ENCODE measurements around the gene PRKG1.

PRKG1 gene

GRCh38 chr10:51462076-51462779, 387.9 kb downstream of the PRKG1 start:
- H3K79me2 ChIP-seq (ENCODE audit: insufficient read depth, low read length): no peaks in the 10 kb centered on the region
- no peak overlapping the region for H3K9ac ChIP-seq (ENCODE audit: low read depth, low read length, poor library complexity, severe bottlenecking)
- no peak overlapping the region for H2AFZ ChIP-seq (ENCODE audit: low read length)
- no peak overlapping the region for H3K4me2 ChIP-seq (ENCODE audit: low read depth, low read length, poor library complexity, severe bottlenecking)
- H3F3A ChIP-seq (ENCODE audit: low read depth): no peaks in the 10 kb centered on the region
- H3K9me2 ChIP-seq (replicated peaks; ENCODE audit: low read depth, low read length): no peaks in the 10 kb centered on the region
- H3K36me3 ChIP-seq (ENCODE audit: insufficient read depth, low read length): no peaks in the 10 kb centered on the region
- no peak overlapping the region for H3K4me3 ChIP-seq (ENCODE audit: low read length, poor library complexity, severe bottlenecking)
- no peaks in the 10 kb centered on the region for H3K9me3 ChIP-seq (ENCODE audit: insufficient read depth, low read depth, low read length)
- no peak for TF ChIP-seq EZH2phosphoT487 (IDR thresholded peaks at IDR 0.05; ENCODE audit: borderline replicate concordance)
- no peak for TF ChIP-seq CTCF (conservative IDR thresholded peaks at IDR 0.05; ENCODE audit: low read length)
- no peaks in the 10 kb centered on the region for H3K4me1 ChIP-seq (ENCODE audit: insufficient read depth, low read length, poor library complexity, severe bottlenecking)
- H3K27me3 ChIP-seq (ENCODE audit: insufficient read depth, low read length, poor library complexity, severe bottlenecking): no peaks in the 10 kb centered on the region
- no peaks in the 10 kb centered on the region for H4K20me1 ChIP-seq (ENCODE audit: insufficient read depth, low read length, poor library complexity, severe bottlenecking)

- Histone ChIP-seq H4K20me1 (ENCODE audit: insufficient read depth, low read length, poor library complexity, severe bottlenecking) (no peaks in the 10 kb centered on the region), H3K4me2 (ENCODE audit: low read depth, low read length, poor library complexity, severe bottlenecking) (no peak overlapping the region), H3F3A (ENCODE audit: low read depth) (no peaks in the 10 kb centered on the region), H3K4me3 (ENCODE audit: low read length, poor library complexity, severe bottlenecking) (no peak overlapping the region), H3K27me3 (ENCODE audit: insufficient read depth, low read length, poor library complexity, severe bottlenecking) (no peaks in the 10 kb centered on the region), H3K9me2 (replicated peaks; ENCODE audit: low read depth, low read length) (no peaks in the 10 kb centered on the region), H3K9me3 (ENCODE audit: insufficient read depth, low read depth, low read length) (no peaks in the 10 kb centered on the region), H3K9ac (ENCODE audit: low read depth, low read length, poor library complexity, severe bottlenecking) (no peak overlapping the region), H3K4me1 (ENCODE audit: insufficient read depth, low read length, poor library complexity, severe bottlenecking) (no peaks in the 10 kb centered on the region), H2AFZ (ENCODE audit: low read length) (no peak overlapping the region), H3K79me2 (ENCODE audit: insufficient read depth, low read length) (no peaks in the 10 kb centered on the region), H3K36me3 (ENCODE audit: insufficient read depth, low read length) (no peaks in the 10 kb centered on the region)
- no peak for TF ChIP-seq CTCF (conservative IDR thresholded peaks at IDR 0.05; ENCODE audit: low read length)
These were observed 394.1 kb downstream of the PRKG1 start for GRCh38 chr10:51468424-51468823.

- H3K4me3 ChIP-seq (ENCODE audit: low read length, poor library complexity, severe bottlenecking): no peak overlapping the region
- H3K79me2 ChIP-seq (ENCODE audit: insufficient read depth, low read length): no peaks in the 10 kb centered on the region
- H3K9me3 ChIP-seq (ENCODE audit: insufficient read depth, low read depth, low read length): no peaks in the 10 kb centered on the region
- no peaks in the 10 kb centered on the region for H3K36me3 ChIP-seq (ENCODE audit: insufficient read depth, low read length)
- H4K20me1 ChIP-seq (ENCODE audit: insufficient read depth, low read length, poor library complexity, severe bottlenecking): no peaks in the 10 kb centered on the region
- no peaks in the 10 kb centered on the region for H3K4me1 ChIP-seq (ENCODE audit: insufficient read depth, low read length, poor library complexity, severe bottlenecking)
- no peaks in the 10 kb centered on the region for H3K27me3 ChIP-seq (ENCODE audit: insufficient read depth, low read length, poor library complexity, severe bottlenecking)
- no peaks in the 10 kb centered on the region for H3K9me2 ChIP-seq (replicated peaks; ENCODE audit: low read depth, low read length)
- H3K9ac ChIP-seq (ENCODE audit: low read depth, low read length, poor library complexity, severe bottlenecking): no peak overlapping the region
- no peak overlapping the region for H3K4me2 ChIP-seq (ENCODE audit: low read depth, low read length, poor library complexity, severe bottlenecking)
- no peak overlapping the region for H2AFZ ChIP-seq (ENCODE audit: low read length)
- no peak for TF ChIP-seq EZH2phosphoT487 (IDR thresholded peaks at IDR 0.05; ENCODE audit: borderline replicate concordance)
- no peak for TF ChIP-seq CTCF (conservative IDR thresholded peaks at IDR 0.05; ENCODE audit: low read length)
- no peaks in the 10 kb centered on the region for H3F3A ChIP-seq (ENCODE audit: low read depth)
These were observed 395.4 kb downstream of the PRKG1 start for GRCh38 chr10:51469686-51470085.

Data from Loucy (cell line).